HUES64 (cell line): ENCODE results near the gene HMCES.
"Not testable (repeated sequence)": the region's sequence is repeated elsewhere in the genome, so short reads cannot be mapped to it uniquely, and the experiment has no call there.

Experiments used
- H3K27ac ChIP-seq: 2 replicates; pipeline ENCODE4 v1.7.0; 2013; ENCODE audit warnings: low read depth, low read length, inconsistent platforms
- H3K27me3 ChIP-seq: 2 replicates; pipeline ENCODE4 v1.6.1; 2013; ENCODE audit warnings: mild to moderate bottlenecking, low read length; ENCODE audit not compliant: insufficient read depth
- H3K36me3 ChIP-seq: 2 replicates; pipeline ENCODE4 v1.6.1; 2013; ENCODE audit warnings: mild to moderate bottlenecking, low read length; ENCODE audit not compliant: insufficient read depth
- H3K4me1 ChIP-seq: 2 replicates; pipeline ENCODE4 v1.6.1; 2013; ENCODE audit warnings: mild to moderate bottlenecking, low read length, moderate library complexity; ENCODE audit not compliant: insufficient read depth
- H3K4me3 ChIP-seq: 2 replicates; pipeline ENCODE4 v1.5.1; 2013; ENCODE audit warnings: mild to moderate bottlenecking, low read length, moderate library complexity
- H3K9ac ChIP-seq: 2 replicates; pipeline ENCODE4 v1.6.1; 2013; ENCODE audit warnings: mild to moderate bottlenecking, low read depth, low read length
- H3K9me3 ChIP-seq: 2 replicates; pipeline ENCODE4 v1.6.1; 2013; ENCODE audit warnings: low read depth, low read length; ENCODE audit not compliant: insufficient read depth
- WGBS: fragments of 150-250, 120-280 bp; methylation state at CpG from one replicate; pipeline ENCODE4 v1.1.7; 2013; ENCODE audit warnings: missing lambda C conversion rate; 5-methylcytosine and 5-hydroxymethylcytosine counted together

The HMCES gene

DNA sequence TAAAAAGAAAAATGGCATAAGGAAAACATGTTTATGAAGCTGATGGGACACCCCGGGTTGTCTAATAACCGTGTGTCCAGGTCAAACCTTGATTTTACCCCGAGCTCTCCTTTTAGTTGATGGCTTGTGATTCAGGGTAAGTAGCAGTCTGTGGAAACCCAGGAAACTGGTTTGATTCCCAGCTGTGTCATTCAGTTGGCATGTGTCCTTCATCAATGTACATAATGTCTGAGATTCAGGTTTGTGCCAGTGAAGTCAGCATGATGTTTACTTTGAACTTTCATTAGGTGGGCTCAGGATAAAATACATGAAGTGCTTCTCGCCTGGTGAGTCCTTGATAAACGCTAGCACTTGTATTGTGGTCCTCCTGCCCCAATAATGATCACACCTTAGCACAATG, 33.5 kb upstream of the HMCES start:
- WGBS = 89% methylated on average over 5 of the region's 5 CpGs
- Histone ChIP-seq H3K9ac (no peak overlapping the region), H3K27me3 (no peaks in the 10 kb centered on the region), H3K4me1 (peaks cover 5% of the 10 kb centered on the region; the same call in 1 of the 2 replicates), H3K36me3 (no peaks in the 10 kb centered on the region), H3K9me3 (0 out of 2 replicates have a peak, but pooled peaks cover 2% of the 10 kb centered on the region), H3K27ac (no peak overlapping the region), H3K4me3 (no peak overlapping the region)

DNA sequence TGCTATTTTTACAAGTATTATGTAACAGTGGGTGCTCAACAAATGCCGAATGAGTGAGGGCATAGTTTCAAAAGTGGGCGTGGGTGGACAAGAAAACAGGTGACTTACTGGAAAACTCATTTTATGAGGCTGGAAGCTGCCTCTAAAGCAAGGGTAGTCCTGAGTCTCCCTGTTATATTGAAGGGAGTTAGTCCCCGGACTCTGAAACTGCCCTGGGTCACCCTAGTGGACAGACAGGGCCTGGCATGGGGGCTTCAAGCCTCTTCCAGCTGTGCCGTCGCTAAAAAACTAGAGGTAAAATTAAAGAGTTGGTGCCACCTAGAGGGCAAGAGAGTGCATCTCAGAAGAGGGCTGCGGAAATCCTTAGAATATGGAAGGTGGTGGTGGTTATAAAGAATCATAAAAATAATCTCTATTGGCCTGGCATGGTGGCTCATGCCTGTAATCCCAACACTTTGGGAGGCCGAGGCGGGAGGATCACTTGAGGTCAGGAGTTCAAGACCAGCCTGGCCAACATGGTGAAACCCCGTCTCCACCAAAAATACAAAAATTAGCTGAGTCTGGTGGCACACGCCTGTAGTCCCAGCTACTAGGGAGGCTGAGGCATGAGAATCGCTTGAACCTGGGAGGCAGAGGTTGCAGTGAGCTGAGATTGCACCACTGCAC, 32.9 kb upstream of the HMCES start:
- not testable (repeated sequence) for H3K9me3 ChIP-seq

GRCh38 chr3:129246636-129247035, 32.0 kb upstream of the HMCES start:
- Histone ChIP-seq H3K36me3 (no peaks in the 10 kb centered on the region), H3K4me1 (peaks cover 6% of the 10 kb centered on the region; the same call in 1 of the 2 replicates), H3K9ac (no peak overlapping the region), H3K27ac (no peak overlapping the region), H3K27me3 (no peaks in the 10 kb centered on the region), H3K9me3 (0 out of 2 replicates have a peak, but pooled peaks cover 2% of the 10 kb centered on the region), H3K4me3 (no peak overlapping the region)

More for the DNA sequence above, 32.9 kb upstream of the HMCES start:
- not testable (repeated sequence) for H3K4me1 ChIP-seq, H3K9ac ChIP-seq, H3K27ac ChIP-seq, H3K27me3 ChIP-seq, H3K4me3 ChIP-seq, H3K36me3 ChIP-seq
- WGBS = 25% methylated on average over 11 of the region's 11 CpGs

- H3K27ac ChIP-seq = no peak overlapping the region
- 80% methylated on average over 21 of the region's 21 CpGs for WGBS
- H3K27me3 ChIP-seq = no peaks in the 10 kb centered on the region
- peaks cover 17% of the 10 kb centered on the region for H3K36me3 ChIP-seq
- H3K4me1 ChIP-seq = peaks cover 6% of the 10 kb centered on the region; the same call in 1 of the 2 replicates
- peak overlapping the region; percentile 89 for H3K4me3 ChIP-seq
- H3K9me3 ChIP-seq = no peaks in the 10 kb centered on the region
- H3K9ac ChIP-seq = peak overlapping the region; percentile 90
Measured at GRCh38 chr3:129248286-129248979, 30.2 kb upstream of the HMCES start.

DNA sequence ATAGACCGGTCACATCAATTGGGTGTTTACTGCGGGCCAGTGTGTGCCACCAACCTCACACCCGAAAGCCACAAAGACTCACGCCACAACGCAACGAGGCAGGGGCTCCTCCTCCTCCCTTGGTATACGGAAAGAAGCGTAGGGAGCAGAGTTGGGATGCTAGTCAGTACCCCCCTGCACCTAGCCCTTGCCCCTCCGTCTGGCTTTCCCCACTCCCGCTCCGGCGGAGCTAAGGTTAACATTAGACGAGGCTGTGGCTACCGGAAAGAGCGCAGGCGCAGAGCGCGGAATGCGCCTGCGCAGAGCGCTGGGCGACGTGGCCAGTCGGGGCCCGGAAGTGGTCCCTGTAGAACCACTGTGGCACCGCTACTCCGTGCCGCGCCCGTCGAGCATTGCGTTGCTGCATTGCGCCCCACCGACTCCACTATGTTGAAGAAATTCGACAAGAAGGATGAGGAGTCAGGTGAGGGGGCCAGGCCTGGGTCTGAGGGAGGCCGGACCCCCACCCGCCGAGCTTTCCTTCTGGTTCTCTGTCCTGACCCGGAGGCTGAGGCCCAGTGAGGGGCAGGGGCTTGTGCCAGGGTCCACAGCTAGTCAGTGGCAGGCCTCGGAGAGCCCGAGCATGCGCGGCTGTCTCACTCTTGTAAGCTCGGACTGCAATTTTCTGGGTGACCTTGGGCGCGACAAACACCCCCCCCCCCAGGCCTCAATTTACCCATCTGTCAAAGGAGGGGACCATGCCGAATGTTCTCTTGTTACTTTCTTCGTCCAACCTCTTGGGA, 29.2 kb upstream of the HMCES start, which contains the start of gene COPG1:
Gene COPG1 (plus strand): TSS at position 323 of the 782 bp plus-strand sequence. CDS start 104 bp downstream, at position 427.
- Histone ChIP-seq H3K4me1 (peaks cover 6% of the 10 kb centered on the region; the same call in 1 of the 2 replicates), H3K9me3 (no peaks in the 10 kb centered on the region), H3K4me3 (peak within 1 kb of the TSS; percentile 89), H3K36me3 (peaks cover 25% of the 10 kb centered on the region), H3K27me3 (no peaks in the 10 kb centered on the region), H3K9ac (peak within 1 kb of the TSS; percentile 90), H3K27ac (peak within 1 kb of the TSS; percentile 25)
- 1% methylated on average over 48 of the region's 48 CpGs for WGBS

- WGBS = 99% methylated on average over 4 of the region's 4 CpGs
Measured at GRCh38 chr3:129252748-129253147, 25.9 kb upstream of the HMCES start.

GRCh38 chr3:129254536-129255230, 24.0 kb upstream of the HMCES start:
- Histone ChIP-seq H3K9ac (no peak overlapping the region), H3K4me1 (peaks cover 6% of the 10 kb centered on the region; the same call in 1 of the 2 replicates), H3K4me3 (no peak overlapping the region), H3K9me3 (no peaks in the 10 kb centered on the region), H3K36me3 (peaks cover 75% of the 10 kb centered on the region), H3K27ac (no peak overlapping the region), H3K27me3 (no peaks in the 10 kb centered on the region)
- WGBS = 95% methylated on average over 12 of the region's 12 CpGs

More at GRCh38 chr3:129252748-129253147, 25.9 kb upstream of the HMCES start:
- Histone ChIP-seq H3K4me3 (no peak overlapping the region), H3K4me1 (peaks cover 6% of the 10 kb centered on the region; the same call in 1 of the 2 replicates), H3K9me3 (no peaks in the 10 kb centered on the region), H3K36me3 (peaks cover 58% of the 10 kb centered on the region), H3K27ac (no peak overlapping the region), H3K27me3 (no peaks in the 10 kb centered on the region), H3K9ac (no peak overlapping the region)

GRCh38 chr3:129256270-129256669, 22.4 kb upstream of the HMCES start:
- Histone ChIP-seq H3K36me3 (peaks cover 91% of the 10 kb centered on the region), H3K9ac (no peak overlapping the region), H3K4me3 (no peak overlapping the region), H3K27ac (no peak overlapping the region), H3K9me3 (no peaks in the 10 kb centered on the region), H3K4me1 (no peaks in the 10 kb centered on the region), H3K27me3 (no peaks in the 10 kb centered on the region)
- WGBS = 91% methylated on average over 6 of the region's 6 CpGs

DNA sequence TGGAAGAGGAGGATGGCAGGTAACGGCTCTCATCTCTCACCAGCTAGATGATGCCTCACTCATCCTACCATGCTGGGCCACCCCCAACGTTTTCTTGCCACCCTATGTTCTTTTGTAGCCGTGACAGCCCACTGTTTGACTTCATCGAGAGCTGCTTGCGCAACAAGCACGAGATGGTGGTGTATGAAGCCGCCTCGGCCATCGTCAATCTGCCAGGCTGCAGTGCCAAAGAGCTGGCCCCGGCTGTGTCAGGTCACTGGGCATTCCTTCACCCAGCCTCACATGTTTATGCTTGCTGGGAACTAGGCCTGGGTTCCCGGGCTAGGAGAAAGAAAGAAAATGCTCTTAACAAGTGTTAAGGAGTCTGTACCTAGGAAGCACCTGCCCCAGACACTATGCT, 21.1 kb upstream of the HMCES start:
- Histone ChIP-seq H3K9me3 (no peaks in the 10 kb centered on the region), H3K36me3 (peaks cover 93% of the 10 kb centered on the region), H3K4me1 (no peaks in the 10 kb centered on the region), H3K27ac (no peak overlapping the region), H3K4me3 (no peak overlapping the region), H3K27me3 (no peaks in the 10 kb centered on the region), H3K9ac (no peak overlapping the region)
- WGBS = 96% methylated on average over 11 of the region's 11 CpGs

DNA sequence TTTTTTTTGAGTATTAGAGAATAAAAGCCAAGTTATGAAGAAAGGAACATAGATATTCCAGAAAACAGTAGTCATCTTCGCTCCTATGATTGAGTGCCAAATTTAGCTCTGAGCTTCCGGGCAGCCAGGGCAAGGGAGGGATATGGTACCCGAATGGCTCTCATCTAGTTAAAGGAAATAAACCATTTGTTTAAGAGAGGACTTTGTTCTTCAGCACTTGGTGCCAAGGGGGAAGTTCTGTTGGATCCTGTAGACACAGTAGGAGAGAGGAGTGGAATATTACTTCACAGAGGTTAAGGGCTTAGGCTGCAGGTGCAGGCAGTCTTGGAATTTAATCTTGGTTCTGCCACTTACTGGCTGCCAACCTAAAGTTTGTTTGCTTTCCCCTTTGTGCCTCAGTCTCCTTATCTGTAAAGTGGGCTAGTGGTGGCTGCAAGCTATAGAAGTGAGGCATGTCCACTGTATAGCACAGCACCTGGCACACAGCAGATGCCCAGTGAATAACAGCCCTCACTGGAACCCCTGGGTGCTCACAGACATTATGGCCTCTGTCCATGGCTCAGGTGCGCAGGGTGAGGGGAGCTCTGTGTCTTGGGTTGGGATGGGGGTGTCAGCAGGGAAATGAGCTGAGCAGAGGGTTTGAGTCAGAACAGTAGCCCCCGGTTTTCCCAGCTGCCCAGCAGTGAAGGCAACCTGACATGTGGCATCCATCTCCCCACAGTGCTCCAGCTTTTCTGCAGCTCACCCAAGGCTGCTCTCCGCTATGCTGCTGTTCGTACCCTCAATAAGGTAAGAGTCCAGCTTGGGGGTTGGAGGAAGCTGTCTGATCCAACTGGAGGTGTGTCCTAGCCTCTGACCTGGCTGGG, 18.8 kb upstream of the HMCES start:
- Histone ChIP-seq H3K27me3 (no peaks in the 10 kb centered on the region), H3K36me3 (peaks cover 94% of the 10 kb centered on the region), H3K27ac (no peak overlapping the region), H3K9ac (no peak overlapping the region), H3K4me1 (no peaks in the 10 kb centered on the region), H3K9me3 (no peaks in the 10 kb centered on the region), H3K4me3 (no peak overlapping the region)
- WGBS = 95% methylated on average over 7 of the region's 7 CpGs
